IPS-15b (cell line): ENCODE data around the gene BORCS6.
"Not testable (repeated sequence)": the region's sequence is repeated elsewhere in the genome, so short reads cannot be mapped to it uniquely, and the experiment has no call there.

Experiments used
- H3K27me3 ChIP-seq: one replicate; pipeline ENCODE4 v1.6.1; 2013; ENCODE audit warnings: low read length; ENCODE audit not compliant: control insufficient read depth, insufficient read depth
- H3K36me3 ChIP-seq: one replicate; pipeline ENCODE4 v1.6.1; 2013; ENCODE audit warnings: low read length; ENCODE audit not compliant: control insufficient read depth, insufficient read depth
- H3K4me1 ChIP-seq: one replicate; pipeline ENCODE4 v1.6.1; 2013; ENCODE audit warnings: mild to moderate bottlenecking, low read length; ENCODE audit not compliant: control insufficient read depth, insufficient read depth
- H3K4me3 ChIP-seq: one replicate; pipeline ENCODE4 v1.5.1; 2013; ENCODE audit warnings: low read depth, low read length
- H3K9ac ChIP-seq: one replicate; pipeline ENCODE4 v1.6.1; 2013; ENCODE audit warnings: low read depth, mild to moderate bottlenecking, low read length
- H3K9me3 ChIP-seq: one replicate; pipeline ENCODE4 v1.6.1; 2013; ENCODE audit warnings: mild to moderate bottlenecking, low read length; ENCODE audit not compliant: control insufficient read depth, insufficient read depth

BORCS6 gene

GRCh38 chr17:8223356-8224126 is 33.6 kb upstream of the BORCS6 start:
- peak overlapping the region; percentile 70 for H3K9ac ChIP-seq
- H3K4me1 ChIP-seq = peaks cover 8% of the 10 kb centered on the region
- peaks cover 10% of the 10 kb centered on the region for H3K36me3 ChIP-seq
- peak overlapping the region; percentile 96 for H3K4me3 ChIP-seq
- H3K27me3 ChIP-seq = no peaks in the 10 kb centered on the region
- no peaks in the 10 kb centered on the region for H3K9me3 ChIP-seq

- Histone ChIP-seq H3K9ac (peak overlapping the region; percentile 70), H3K4me3 (peak overlapping the region; percentile 96), H3K4me1 (peaks cover 8% of the 10 kb centered on the region), H3K27me3 (no peaks in the 10 kb centered on the region), H3K9me3 (no peaks in the 10 kb centered on the region), H3K36me3 (peaks cover 5% of the 10 kb centered on the region)
These were observed 32.8 kb upstream of the BORCS6 start for GRCh38 chr17:8222630-8223355.

- Histone ChIP-seq H3K9ac (no peak overlapping the region), H3K9me3 (no peaks in the 10 kb centered on the region), H3K4me3 (peak overlapping the region; percentile 96), H3K4me1 (peaks cover 4% of the 10 kb centered on the region), H3K27me3 (no peaks in the 10 kb centered on the region), H3K36me3 (peaks cover 1% of the 10 kb centered on the region)
These were observed 32.3 kb upstream of the BORCS6 start for GRCh38 chr17:8222380-8222629.

DNA sequence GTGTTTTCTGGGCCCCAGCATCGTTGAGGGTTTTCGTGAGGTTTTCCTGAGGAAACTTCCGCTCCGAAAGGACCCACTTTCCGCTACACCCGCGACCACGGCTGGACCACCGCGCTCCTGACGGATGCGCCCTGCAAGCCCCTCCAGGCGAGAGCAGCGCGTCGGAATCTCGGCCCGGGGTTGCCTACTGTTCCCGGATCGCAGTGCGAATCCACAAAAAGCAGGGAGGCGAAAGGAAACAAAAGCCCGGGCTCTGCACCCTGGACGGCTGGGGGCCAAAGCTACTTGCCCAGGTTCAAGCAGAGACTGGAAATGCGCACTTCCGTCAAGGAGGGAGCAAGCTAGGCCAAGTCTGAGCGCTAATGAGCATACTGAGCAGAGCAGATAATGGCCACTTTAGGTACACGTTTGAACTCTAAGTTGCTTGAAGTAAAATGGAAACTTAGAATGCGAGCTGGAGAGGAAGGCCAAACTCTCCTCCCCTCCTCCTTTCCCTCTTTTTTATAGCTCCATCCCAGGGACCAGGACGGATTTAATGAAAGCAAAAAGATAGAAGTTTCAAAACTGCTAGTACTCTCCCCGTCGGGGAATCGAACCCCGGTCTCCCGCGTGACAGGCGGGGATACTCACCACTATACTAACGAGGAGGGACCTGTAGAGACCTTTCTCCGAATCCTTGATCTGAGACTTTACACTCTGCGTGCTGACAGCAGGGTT is 31.8 kb upstream of the BORCS6 start:
- H3K9ac ChIP-seq = peak overlapping the region; percentile 96

GRCh38 chr17:8220783-8221662 is 31.0 kb upstream of the BORCS6 start:
- Histone ChIP-seq H3K9me3 (no peaks in the 10 kb centered on the region), H3K9ac (peak overlapping the region; percentile 97), H3K36me3 (no peaks in the 10 kb centered on the region), H3K27me3 (no peaks in the 10 kb centered on the region), H3K4me1 (no peaks in the 10 kb centered on the region), H3K4me3 (peak overlapping the region; percentile 96)

More for the DNA sequence above, 31.8 kb upstream of the BORCS6 start:
- Histone ChIP-seq H3K36me3 (no peaks in the 10 kb centered on the region), H3K27me3 (no peaks in the 10 kb centered on the region), H3K4me1 (no peaks in the 10 kb centered on the region), H3K4me3 (peak overlapping the region; percentile 96), H3K9me3 (no peaks in the 10 kb centered on the region)

DNA sequence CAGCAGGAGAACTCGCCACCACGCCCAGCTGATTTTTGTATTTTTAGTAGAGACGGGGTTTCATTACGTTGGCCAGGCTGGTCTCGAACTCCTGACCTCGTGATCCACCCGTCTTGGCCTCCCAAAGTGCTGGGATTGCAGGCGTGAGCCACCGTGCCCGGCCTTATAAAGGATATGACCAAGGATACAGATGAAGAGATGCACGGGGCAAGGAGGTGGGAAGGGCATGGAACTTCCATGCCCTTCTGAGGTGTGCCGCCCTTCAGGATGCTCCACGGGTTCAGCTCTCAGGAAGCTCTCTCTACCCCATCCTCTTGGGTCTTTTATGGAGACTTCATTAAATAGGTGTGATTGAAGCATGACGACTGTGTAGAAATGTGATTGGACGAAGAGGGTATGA is 24.0 kb upstream of the BORCS6 start:
- H3K4me3 ChIP-seq, H3K9me3 ChIP-seq, H3K4me1 ChIP-seq, H3K27me3 ChIP-seq, H3K36me3 ChIP-seq, H3K9ac ChIP-seq: not testable (repeated sequence)

DNA sequence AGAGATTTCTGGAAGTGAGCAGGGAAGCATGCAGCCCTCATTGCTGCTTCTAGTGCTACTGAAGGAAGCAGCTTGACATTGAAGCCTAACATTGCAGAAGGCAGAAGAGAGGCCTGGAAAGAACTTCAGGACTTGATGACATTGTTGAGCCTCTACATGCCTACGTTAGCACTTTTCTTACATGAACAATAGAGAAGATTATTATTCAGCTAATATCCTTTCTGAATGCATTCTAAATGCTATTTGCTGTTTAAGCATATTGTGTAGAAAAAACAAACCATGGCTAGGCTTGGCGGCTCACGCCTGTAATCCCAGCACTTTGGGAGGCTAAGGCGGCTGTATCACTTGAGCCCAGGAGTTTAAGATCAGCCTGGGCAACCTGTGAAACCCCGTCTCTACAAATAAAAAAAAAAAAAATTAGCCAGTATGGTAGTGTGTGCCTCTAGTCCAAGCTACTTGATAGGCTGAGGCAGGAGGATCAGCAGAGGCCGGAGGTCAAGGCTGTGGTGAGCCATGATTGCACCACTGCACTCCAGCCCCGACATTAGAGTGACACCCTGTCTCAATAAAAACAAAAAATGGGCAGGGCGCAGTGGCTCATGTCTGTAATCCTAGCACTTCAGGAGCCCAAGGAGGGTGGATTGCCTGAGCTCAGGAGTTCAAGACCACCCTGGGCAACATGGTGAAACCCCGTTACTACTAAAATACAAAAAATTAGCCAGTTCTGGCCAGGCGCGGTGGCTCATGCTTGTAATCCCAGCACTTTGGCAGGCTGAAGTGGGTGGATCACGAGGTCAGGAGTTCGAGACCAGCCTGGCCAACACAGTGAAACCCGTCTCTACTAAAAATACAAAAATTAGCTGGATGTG is 22.6 kb upstream of the BORCS6 start:
- H3K9ac ChIP-seq = no peak overlapping the region
- no peaks in the 10 kb centered on the region for H3K27me3 ChIP-seq
- H3K9me3 ChIP-seq = no peaks in the 10 kb centered on the region
- no peak overlapping the region for H3K4me3 ChIP-seq
- H3K4me1 ChIP-seq = peaks cover 5% of the 10 kb centered on the region
- peaks cover 2% of the 10 kb centered on the region for H3K36me3 ChIP-seq

DNA sequence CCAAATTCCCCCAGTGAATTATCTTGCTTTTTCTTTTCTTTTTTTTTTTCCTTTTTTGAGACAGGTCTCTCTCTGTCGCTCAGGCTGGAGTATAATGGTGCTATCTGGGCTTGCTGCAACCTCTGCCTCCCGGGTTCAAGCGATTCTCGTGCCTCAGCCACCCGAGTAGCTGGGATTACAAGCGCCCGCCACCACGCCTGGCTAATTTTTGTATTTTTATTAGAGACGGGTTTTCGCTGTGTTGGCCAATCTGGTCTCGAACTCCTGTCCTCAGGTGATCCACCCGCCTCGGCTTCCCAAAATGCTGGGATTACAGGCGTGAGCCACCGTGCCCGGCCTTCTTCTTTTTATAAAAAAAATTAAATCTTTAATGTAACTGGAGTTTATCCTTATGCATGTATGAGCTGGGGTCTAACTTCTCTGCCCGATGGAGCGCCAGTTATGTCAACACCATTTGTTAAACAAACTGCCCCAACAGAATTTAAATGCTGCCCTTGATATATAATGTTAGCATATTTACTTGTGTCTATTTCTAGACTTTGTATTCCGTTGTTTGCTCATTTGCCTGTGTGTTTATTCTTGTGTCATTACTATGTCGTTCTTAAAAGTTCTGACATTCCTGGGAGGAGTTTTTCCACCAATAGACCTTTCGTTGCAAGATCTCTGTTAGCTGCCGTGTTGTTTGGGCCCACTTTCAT is 20.9 kb upstream of the BORCS6 start:
- no peaks in the 10 kb centered on the region for H3K9me3 ChIP-seq
- no peaks in the 10 kb centered on the region for H3K27me3 ChIP-seq
- H3K4me1 ChIP-seq = peaks cover 5% of the 10 kb centered on the region
- H3K36me3 ChIP-seq = peaks cover 15% of the 10 kb centered on the region
- H3K4me3 ChIP-seq = peak overlapping the region; percentile 98
- H3K9ac ChIP-seq = no peak overlapping the region

- H3K9ac ChIP-seq = peak within 1 kb of the TSS; percentile 90
- no peaks in the 10 kb centered on the region for H3K9me3 ChIP-seq
- peaks cover 22% of the 10 kb centered on the region for H3K36me3 ChIP-seq
- no peaks in the 10 kb centered on the region for H3K27me3 ChIP-seq
- peaks cover 5% of the 10 kb centered on the region for H3K4me1 ChIP-seq
- peak within 1 kb of the TSS; percentile 98 for H3K4me3 ChIP-seq
These were observed 20.2 kb upstream of the BORCS6 start, which contains the start of gene AURKB for GRCh38 chr17:8209907-8210760. Gene AURKB (minus strand): TSS chr17:8210575. CDS start chr17:8210224, 351 bp downstream.

GRCh38 chr17:8206536-8206935 is 16.6 kb upstream of the BORCS6 start:
- Histone ChIP-seq H3K27me3 (no peaks in the 10 kb centered on the region), H3K4me1 (peaks cover 5% of the 10 kb centered on the region), H3K36me3 (peaks cover 34% of the 10 kb centered on the region), H3K4me3 (no peak overlapping the region), H3K9ac (no peak overlapping the region), H3K9me3 (no peaks in the 10 kb centered on the region)
